Neural progenitor cell (in vitro differentiated cells): ENCODE measurements around the gene FAM9B.

Experiments
- CTCF ChIP-seq: fragments of 200-600 bp; sonication (generic); IDR thresholded peaks from 2 replicates; pipeline ENCODE4 v1.5.1; 2017; ENCODE audit warnings: antibody characterized with exemption, mild to moderate bottlenecking
- EZH2 ChIP-seq: fragments of 200-600 bp; sonication (generic); IDR thresholded peaks from 2 replicates; pipeline ENCODE4 v1.6.1; 2017; ENCODE audit warnings: antibody characterized with exemption, mild to moderate bottlenecking, moderate library complexity

- TF ChIP-seq CTCF (no peak), EZH2 (no peak)
Observed at GRCh38 chrX:9074326-9074725, 40.4 kb upstream of the FAM9B start.
